Neuronal stem cell (in vitro differentiated cells): Measurements from ENCODE around the gene FOXS1.

Source experiments
- DNase-seq: peaks from one replicate; pipeline ENCODE4 v3.0.0-alpha.2; 2013; ENCODE audit warnings: low spot score
- H2AFZ ChIP-seq: one replicate; pipeline ENCODE4 v1.6.1; 2013; ENCODE audit warnings: mild to moderate bottlenecking, low read length, inconsistent platforms
- H2AK5ac ChIP-seq: 2 replicates; pipeline ENCODE4 v1.6.1; 2013; ENCODE audit warnings: low read depth, mild to moderate bottlenecking, inconsistent platforms, low read length, moderate library complexity, mixed read lengths
- H2BK120ac ChIP-seq: 2 replicates; pipeline ENCODE4 v1.6.1; 2013; ENCODE audit warnings: low read depth, mild to moderate bottlenecking, inconsistent platforms, low read length, moderate library complexity, mixed read lengths
- H2BK12ac ChIP-seq: one replicate; pipeline ENCODE4 v1.6.1; 2013; ENCODE audit warnings: low read length, inconsistent platforms
- H2BK15ac ChIP-seq: 2 replicates; pipeline ENCODE4 v1.6.1; 2013; ENCODE audit warnings: mild to moderate bottlenecking, low read length, inconsistent platforms, mixed read lengths
- H2BK5ac ChIP-seq: one replicate; pipeline ENCODE4 v1.6.1; 2013; ENCODE audit warnings: inconsistent platforms, mild to moderate bottlenecking, low read length, moderate library complexity
- H3K14ac ChIP-seq: one replicate; pipeline ENCODE4 v1.6.1; 2013; ENCODE audit warnings: low read length, inconsistent platforms
- H3K18ac ChIP-seq: 2 replicates; pipeline ENCODE4 v1.6.1; 2013; ENCODE audit warnings: low read length, inconsistent platforms
- H3K23ac ChIP-seq: 2 replicates; pipeline ENCODE4 v1.6.1; 2013; ENCODE audit warnings: low read depth, mild to moderate bottlenecking, mixed read lengths, low read length, inconsistent platforms; ENCODE audit not compliant: poor library complexity
- H3K27ac ChIP-seq: replicated peaks from 3 replicates; pipeline ENCODE4 v1.5.1; 2013; ENCODE audit warnings: low read length, inconsistent platforms
- H3K27me3 ChIP-seq, 3 experiments: 2 replicates each; pipeline ENCODE4 v1.6.1; 2013; ENCODE audit warnings: low read length in 3 of 3, mild to moderate bottlenecking in 2 of 3, inconsistent platforms in 1 of 3, low read depth in 1 of 3, mixed read lengths in 1 of 3, moderate library complexity in 1 of 3; ENCODE audit not compliant: control insufficient read depth in 3 of 3, insufficient read depth in 3 of 3
- H3K36me3 ChIP-seq, 2 donors: replicated peaks in 1 of 2; 2 replicates each; pipeline ENCODE4 v1.6.1; 2013; ENCODE audit warnings: low read length in 2 of 2; ENCODE audit not compliant: control insufficient read depth in 2 of 2, insufficient read depth in 2 of 2
- H3K4ac ChIP-seq: 2 replicates; pipeline ENCODE4 v1.6.1; 2013; ENCODE audit warnings: inconsistent platforms, mild to moderate bottlenecking, low read length, moderate library complexity
- H3K4me1 ChIP-seq, 2 donors: 1 replicate in 1 of 2; 2 replicates in 1 of 2; pipeline ENCODE4 v1.6.1; 2013; ENCODE audit warnings: low read length in 2 of 2, low read depth in 1 of 2; ENCODE audit not compliant: control insufficient read depth in 2 of 2, insufficient read depth in 1 of 2
- H3K4me2 ChIP-seq: one replicate; pipeline ENCODE4 v1.6.1; 2013; ENCODE audit warnings: mild to moderate bottlenecking, low read length, inconsistent platforms; ENCODE audit not compliant: insufficient read depth, poor library complexity, severe bottlenecking
- H3K4me3 ChIP-seq, 2 donors: 2 replicates each; pipeline ENCODE4 v1.5.1; 2013; ENCODE audit warnings: low read length in 2 of 2, mild to moderate bottlenecking in 2 of 2, inconsistent platforms in 1 of 2, moderate library complexity in 1 of 2
- H3K79me1 ChIP-seq: one replicate; pipeline ENCODE4 v1.6.1; 2013; ENCODE audit warnings: low read depth, mild to moderate bottlenecking, inconsistent platforms, low read length, moderate library complexity
- H3K9ac ChIP-seq: one replicate; pipeline ENCODE4 v1.6.1; 2013; ENCODE audit warnings: mild to moderate bottlenecking, low read depth, low read length, inconsistent platforms; ENCODE audit not compliant: poor library complexity
- H3K9me3 ChIP-seq, 2 donors: replicated peaks in 1 of 2; 2 replicates each; pipeline versions ENCODE3 to v1.6.1; 2013; ENCODE audit warnings: low read length in 2 of 2, mild to moderate bottlenecking in 2 of 2, inconsistent platforms in 1 of 2, low read depth in 1 of 2, mixed read lengths in 1 of 2, moderate library complexity in 1 of 2; ENCODE audit not compliant: control insufficient read depth in 2 of 2, insufficient read depth in 1 of 2
- H4K8ac ChIP-seq: one replicate; pipeline ENCODE4 v1.6.1; 2013; ENCODE audit warnings: low read depth, mild to moderate bottlenecking, inconsistent platforms, low read length, moderate library complexity
- H4K91ac ChIP-seq: one replicate; pipeline ENCODE4 v1.6.1; 2013; ENCODE audit warnings: low read length, low read depth, mild to moderate bottlenecking, inconsistent platforms; ENCODE audit not compliant: poor library complexity
- WGBS, 2 donors: extraction: QIAGEN DNeasy Blood & Tissue Kit; methylation state at CpG; one replicate each; pipeline ENCODE4 v1.1.7; 2013; ENCODE audit warnings: missing lambda C conversion rate in 2 of 2, mixed read lengths in 1 of 2; ENCODE audit not compliant: insufficient read length in 2 of 2, insufficient replicate concordance in 1 of 2; ENCODE audit errors: extremely low coverage in 2 of 2; 5-methylcytosine and 5-hydroxymethylcytosine counted together

Gene FOXS1

GRCh38 chr20:31833130-31833930 lies 12.1 kb downstream of the FOXS1 start:
- Histone ChIP-seq H2AFZ (peak overlapping the region; percentile 51), H4K8ac (no peak overlapping the region), H3K27ac (no peak overlapping the region), H3K4me3 (no peak overlapping the region), H3K23ac (peak overlapping the region; percentile 86), H3K36me3 (no peaks in the 10 kb centered on the region), H3K79me1 (no peaks in the 10 kb centered on the region), H3K14ac (peak overlapping the region; percentile 47), H2BK5ac (peak overlapping the region; percentile 66), H4K91ac (no peak overlapping the region), H2BK15ac (peak overlapping the region; percentile 91), H3K9me3 (no peaks in the 10 kb centered on the region), H2BK120ac (no peak overlapping the region), H3K18ac (peak overlapping the region; percentile 39), H2AK5ac (peak overlapping the region; percentile 70), H3K9ac (no peak overlapping the region), H3K4ac (no peak overlapping the region), H3K4me1 (peaks cover 21 to 32% of the 10 kb centered on the region in 2 donors), H3K4me2 (no peak overlapping the region), H2BK12ac (peak overlapping the region; percentile 2), H3K27me3 (no peaks in the 10 kb centered on the region)
- DNase-seq, result peak; percentile 80
- no CpG with 5 or more reads among the region's 14 CpGs for WGBS, 2 donors

GRCh38 chr20:31831771-31832306 lies 13.6 kb downstream of the FOXS1 start:
- H3K23ac ChIP-seq, result peak overlapping the region; percentile 94
- peak overlapping the region; percentile 88 for H2BK15ac ChIP-seq
- H3K9ac ChIP-seq, result no peak overlapping the region
- H4K91ac ChIP-seq, result no peak overlapping the region
- no peak overlapping the region for H3K4me3 ChIP-seq
- H2BK12ac ChIP-seq, result peak overlapping the region; percentile 93
- peak overlapping the region; percentile 74 for H3K14ac ChIP-seq
- H2AFZ ChIP-seq, result no peak overlapping the region
- H3K27ac ChIP-seq, result no peak overlapping the region
- H3K4ac ChIP-seq, result no peak overlapping the region
- peaks cover 7 to 19% of the 10 kb centered on the region in 2 donors for H3K4me1 ChIP-seq
- peak overlapping the region; percentile 47 for H2BK5ac ChIP-seq
- peak overlapping the region; percentile 83 for H2AK5ac ChIP-seq
- no CpG with 5 or more reads among the region's 17 CpGs for WGBS, 2 donors
- no peaks in the 10 kb centered on the region for H3K27me3 ChIP-seq
- no peak for DNase-seq
- H3K79me1 ChIP-seq, result no peaks in the 10 kb centered on the region
- no peaks in the 10 kb centered on the region for H3K36me3 ChIP-seq
- H3K18ac ChIP-seq, result peak overlapping the region; percentile 29
- no peak overlapping the region for H3K4me2 ChIP-seq
- no peaks in the 10 kb centered on the region for H3K9me3 ChIP-seq
- H2BK120ac ChIP-seq, result no peak overlapping the region
- H4K8ac ChIP-seq, result no peak overlapping the region

GRCh38 chr20:31831211-31831610 lies 14.2 kb downstream of the FOXS1 start:
- H3K4ac ChIP-seq, result no peak overlapping the region
- H4K8ac ChIP-seq, result no peak overlapping the region
- H3K4me1 ChIP-seq, result peaks cover 3 to 15% of the 10 kb centered on the region in 2 donors
- no peak overlapping the region for H2BK120ac ChIP-seq
- H3K23ac ChIP-seq, result peak overlapping the region; percentile 94
- no peaks in the 10 kb centered on the region for H3K27me3 ChIP-seq
- no peak overlapping the region for H3K9ac ChIP-seq
- peak overlapping the region; percentile 49 for H2AK5ac ChIP-seq
- no peak overlapping the region for H4K91ac ChIP-seq
- no peak overlapping the region for H3K18ac ChIP-seq
- H2BK15ac ChIP-seq, result no peak overlapping the region
- WGBS, 2 donors, result no CpG with 5 or more reads among the region's 6 CpGs
- no peak overlapping the region for H3K4me3 ChIP-seq
- H3K79me1 ChIP-seq, result no peaks in the 10 kb centered on the region
- peak overlapping the region; percentile 47 for H2BK5ac ChIP-seq
- H3K27ac ChIP-seq, result no peak overlapping the region
- H2AFZ ChIP-seq, result no peak overlapping the region
- H2BK12ac ChIP-seq, result peak overlapping the region; percentile 93
- no peak for DNase-seq
- no peaks in the 10 kb centered on the region for H3K36me3 ChIP-seq
- H3K9me3 ChIP-seq, result no peaks in the 10 kb centered on the region
- peak overlapping the region; percentile 74 for H3K14ac ChIP-seq
- no peak overlapping the region for H3K4me2 ChIP-seq

GRCh38 chr20:31830406-31830981 lies 14.9 kb downstream of the FOXS1 start:
- H3K14ac ChIP-seq, result peak overlapping the region; percentile 83
- H2BK15ac ChIP-seq, result peak overlapping the region; percentile 77
- H3K9me3 ChIP-seq, result no peaks in the 10 kb centered on the region
- H3K27ac ChIP-seq, result no peak overlapping the region
- no peak overlapping the region for H2AFZ ChIP-seq
- no peak overlapping the region for H2BK12ac ChIP-seq
- no peak for DNase-seq
- no peaks in the 10 kb centered on the region for H3K36me3 ChIP-seq
- peak overlapping the region; percentile 25 for H3K9ac ChIP-seq
- H2AK5ac ChIP-seq, result peak overlapping the region; percentile 49
- H4K8ac ChIP-seq, result no peak overlapping the region
- no CpG with 5 or more reads among the region's 8 CpGs for WGBS, 2 donors
- no peak overlapping the region for H2BK120ac ChIP-seq
- no peaks in the 10 kb centered on the region for H3K27me3 ChIP-seq
- H2BK5ac ChIP-seq, result no peak overlapping the region
- H3K23ac ChIP-seq, result no peak overlapping the region
- no peak overlapping the region for H3K4me2 ChIP-seq
- no peak overlapping the region for H3K18ac ChIP-seq
- H3K4me1 ChIP-seq, result peaks cover 0 to 7% of the 10 kb centered on the region in 2 donors
- H3K4ac ChIP-seq, result no peak overlapping the region
- H3K4me3 ChIP-seq, result no peak overlapping the region
- H4K91ac ChIP-seq, result no peak overlapping the region
- no peaks in the 10 kb centered on the region for H3K79me1 ChIP-seq
